CD4-positive, alpha-beta T cell (primary cell): ENCODE data around the gene SNN. TPM values are rescaled to one million over a fixed set of nuclear protein-coding genes. Genes with fewer than 3 reads are reported as not detected.

ENCODE experiments used
- ATAC-seq: fragments of 200-7000 bp; cut with Tn5 transposase; one replicate; pipeline ENCODE4 v1.10.0; 2022; ENCODE audit warnings: mild to moderate bottlenecking; ENCODE audit not compliant: poor library complexity
- CTCF ChIA-PET: fragments of 350-600 bp; sonication (Branson Sonifier 250); formaldehyde crosslinking; loops from one replicate; lab custom pipeline; 2021; ENCODE audit warnings: antibody characterized with exemption, inconsistent platforms; lab: Charles Lee
- POLR2A ChIA-PET: fragments of 350-600 bp; sonication (Branson Sonifier 250); formaldehyde crosslinking; loops from one replicate; lab custom pipeline; 2021; ENCODE audit warnings: antibody characterized with exemption, inconsistent platforms; lab: Charles Lee
- DNase-seq, 14 experiments: peaks; one replicate each; pipeline ENCODE4 v3.0.0-alpha.2; 2013 to 2020; ENCODE audit warnings: mixed read lengths in 2 of 14
- H3K27ac ChIP-seq, 2 donors: one replicate each; pipeline versions ENCODE4 v1.5.1 to v1.7.0; 2013; ENCODE audit warnings: low read length in 2 of 2, low read depth in 1 of 2, mild to moderate bottlenecking in 1 of 2
- H3K27me3 ChIP-seq, 2 experiments: 1 replicate in 1 of 2; 2 replicates in 1 of 2; pipeline versions ENCODE4 v1.6.1 to v1.7.0; 2013; ENCODE audit warnings: low read length in 2 of 2, control low read depth in 1 of 2, mild to moderate bottlenecking in 1 of 2, moderate library complexity in 1 of 2; ENCODE audit not compliant: insufficient read depth in 2 of 2, control insufficient read depth in 1 of 2
- H3K36me3 ChIP-seq: one replicate; pipeline ENCODE4 v1.6.1; 2013; ENCODE audit warnings: low read length, control low read depth; ENCODE audit not compliant: insufficient read depth
- H3K4me1 ChIP-seq: one replicate; pipeline ENCODE4 v1.6.1; 2013; ENCODE audit warnings: low read length, control low read depth; ENCODE audit not compliant: insufficient read depth
- H3K4me3 ChIP-seq: one replicate; pipeline ENCODE4 v1.5.1; 2013; ENCODE audit warnings: mild to moderate bottlenecking, low read length, moderate library complexity
- H3K9me3 ChIP-seq, 2 experiments: 1 replicate in 1 of 2; 2 replicates in 1 of 2; pipeline versions ENCODE4 v1.6.1 to v1.7.0; 2013; ENCODE audit warnings: low read length in 2 of 2, mild to moderate bottlenecking in 2 of 2, control low read depth in 1 of 2, moderate library complexity in 1 of 2; ENCODE audit not compliant: control insufficient read depth in 1 of 2, insufficient read depth in 1 of 2
- H3K27ac Mint-ChIP-seq: one replicate; pipeline ENCODE4 v1.8.0; 2020; ENCODE audit warnings: mixed read lengths
- H3K27me3 Mint-ChIP-seq: one replicate; pipeline ENCODE4 v1.8.0; 2021; ENCODE audit warnings: mixed read lengths
- H3K36me3 Mint-ChIP-seq: one replicate; pipeline ENCODE4 v1.8.0; 2021; ENCODE audit warnings: low read depth, mixed read lengths
- H3K4me1 Mint-ChIP-seq: one replicate; pipeline ENCODE4 v1.8.0; 2021; ENCODE audit warnings: low read depth, mixed read lengths
- H3K4me3 Mint-ChIP-seq: one replicate; pipeline ENCODE4 v1.8.0; 2020; ENCODE audit warnings: mild to moderate bottlenecking, mixed read lengths
- H3K9me3 Mint-ChIP-seq: one replicate; pipeline ENCODE4 v1.8.0; 2020; ENCODE audit warnings: mixed read lengths
- CTCF ChIP-seq: fragments of 200-600 bp; IDR thresholded peaks from one replicate; pipeline ENCODE4 v1.8.0; 2022; ENCODE audit warnings: antibody characterized with exemption, mild to moderate bottlenecking
- intact Hi-C, 2 experiments: fragments of 100-400 bp; cut with DNase I in 1 of 2; cut with micrococcal nuclease in 1 of 2; formaldehyde crosslinking; loops; one replicate each; pipeline versions ENCODE4 v1.15.1 to v1.9.0; 2023 to 2025; cut with DNase I, micrococcal nuclease
- total RNA-seq, 174 experiments: library from RNA in 2 of 174; stranded (reverse) in 2 of 174; gene quantifications; one replicate each; pipeline ENCODE4 v1.2.3 and lab custom pipeline; 2021 to 2026

SNN gene
- total RNA-seq, 2 experiments from 2014 or later, result 76.3 to 79.7 TPM

- ChIA-PET CTCF (interaction anchor here (0.6 to 2.8 kb wide), 8 partner anchors 26 to 752 kb away, joined by 3 to 19 read pairs (median 4); no protein-coding TSS in a partner anchor), POLR2A (interaction anchor here (0.6 to 2.1 kb wide), 5 partner anchors 17 to 200 kb away, joined by 3 to 9 read pairs (median 5); partner anchors contain the start of genes GSPT1, TXNDC11 and ZC3H7A)
- H3K36me3 Mint-ChIP-seq, result peaks cover 79% of the 10 kb centered on the region
- H3K27me3 Mint-ChIP-seq, result no peaks in the 10 kb centered on the region
- Histone ChIP-seq H3K36me3 (peaks cover 50% of the 10 kb centered on the region), H3K9me3 (no peaks in the 10 kb centered on the region), H3K27ac (no peak overlapping the region), H3K27me3 (no peaks in the 10 kb centered on the region), H3K4me3 (no peak overlapping the region), H3K4me1 (no peaks in the 10 kb centered on the region)
- no peak overlapping the region for H3K4me3 Mint-ChIP-seq
- H3K4me1 Mint-ChIP-seq, result peaks cover 20% of the 10 kb centered on the region
- no peak for ATAC-seq
- intact Hi-C loops, result loop anchor here (2.0 to 5.0 kb wide), 5 partner anchors 75 to 761 kb away; no protein-coding TSS in a partner anchor
- H3K9me3 Mint-ChIP-seq, result no peaks in the 10 kb centered on the region
- TF ChIP-seq CTCF, result no peak
- DNase-seq, result no peak
- peak overlapping the region; percentile 36 for H3K27ac Mint-ChIP-seq
These were observed 47.1 kb downstream of the SNN start for GRCh38 chr16:11715246-11715947.

GRCh38 chr16:11716336-11716735 lies 48.1 kb downstream of the SNN start:
- no peak for TF ChIP-seq CTCF
- DNase-seq, result no peak
- ChIA-PET POLR2A (no interaction called here), CTCF (interaction anchor here (2.8 kb wide), 1 partner anchor 184 kb away, joined by 19 read pairs; no protein-coding TSS in a partner anchor)
- H3K4me1 Mint-ChIP-seq, result peaks cover 15% of the 10 kb centered on the region
- intact Hi-C loops, result loop anchor here in 1 of 2 experiments (5.0 kb wide), 1 partner anchor 96 kb away; no protein-coding TSS in a partner anchor
- peaks cover 53% of the 10 kb centered on the region for H3K36me3 ChIP-seq
- H3K4me3 ChIP-seq, result no peak overlapping the region
- H3K27me3 Mint-ChIP-seq, result no peaks in the 10 kb centered on the region
- no peaks in the 10 kb centered on the region for H3K4me1 ChIP-seq
- no peaks in the 10 kb centered on the region for H3K9me3 ChIP-seq
- H3K9me3 Mint-ChIP-seq, result no peaks in the 10 kb centered on the region
- H3K27ac ChIP-seq, result no peak overlapping the region
- no peaks in the 10 kb centered on the region for H3K27me3 ChIP-seq
- H3K4me3 Mint-ChIP-seq, result no peak overlapping the region
- H3K27ac Mint-ChIP-seq, result peak overlapping the region; percentile 36
- no peak for ATAC-seq
- H3K36me3 Mint-ChIP-seq, result peaks cover 78% of the 10 kb centered on the region

- ATAC-seq, result no peak
- peaks cover 54% of the 10 kb centered on the region for H3K36me3 ChIP-seq
- TF ChIP-seq CTCF, result no peak
- no peak overlapping the region for H3K27ac ChIP-seq
- no peaks in the 10 kb centered on the region for H3K4me1 ChIP-seq
- Mint-ChIP-seq H3K36me3 (peaks cover 79% of the 10 kb centered on the region), H3K4me3 (no peak overlapping the region), H3K27me3 (no peaks in the 10 kb centered on the region), H3K9me3 (no peaks in the 10 kb centered on the region), H3K4me1 (peaks cover 15% of the 10 kb centered on the region), H3K27ac (no peak overlapping the region)
- ChIA-PET CTCF (interaction anchor here (0.7 to 1.7 kb wide), 4 partner anchors 9 to 748 kb away, joined by 3 to 4 read pairs (median 4); no protein-coding TSS in a partner anchor), POLR2A (no interaction called here)
- intact Hi-C loops, result loop anchor here in 1 of 2 experiments (5.0 kb wide), 1 partner anchor 94 kb away; no protein-coding TSS in a partner anchor
- DNase-seq, result no peak
- H3K4me3 ChIP-seq, result no peak overlapping the region
- H3K27me3 ChIP-seq, result no peaks in the 10 kb centered on the region
- H3K9me3 ChIP-seq, result no peaks in the 10 kb centered on the region
These were observed 49.6 kb downstream of the SNN start for GRCh38 chr16:11717811-11718210.
